Measurements from ENCODE around the gene USP6NL. TPM values are rescaled to one million over a fixed set of nuclear protein-coding genes. Genes with fewer than 3 reads are reported as not detected.

The USP6NL gene
- total and polyA plus RNA-seq, 9 of the 15 experiments (the other 6 are each of a cell fraction or from before 2014, with no cell fraction given), result 3.2 to 26.6 (median 19.8) TPM

GRCh38 chr10:11653758-11654471 lies 42.5 kb upstream of the USP6NL start (continued):
- TF ChIP-seq USF2 (CRISPR knock-in tag; IDR thresholded peaks at IDR 0.05) (peak; percentile 84), RNF2 (IDR thresholded peaks at IDR 0.05) (no peak), CREBBP (IDR thresholded peaks at IDR 0.05; ENCODE audit: low read depth, low read length) (no peak), MXI1 (IDR thresholded peaks at IDR 0.05; ENCODE audit: low read depth, low read length) (no peak), ZNF134 (CRISPR knock-in tag; conservative IDR thresholded peaks at IDR 0.05) (no peak), ZNF212 (CRISPR knock-in tag; IDR thresholded peaks at IDR 0.05) (no peak), ASH1L (IDR thresholded peaks at IDR 0.05; ENCODE audit: borderline replicate concordance, low read depth, partially characterized antibody) (no peak), ZNF324 (CRISPR knock-in tag; IDR thresholded peaks at IDR 0.05) (no peak), NRF1 (conservative IDR thresholded peaks at IDR 0.05 in 1 of 2, IDR thresholded peaks at IDR 0.05 in 1 of 2) (no peak), TOE1 (IDR thresholded peaks at IDR 0.05; ENCODE audit: borderline replicate concordance) (0 out of 2 replicates have a peak, but pooled peaks have one; percentile 35), TOE1 (CRISPR knock-in tag; IDR thresholded peaks at IDR 0.05; ENCODE audit: borderline replicate concordance, low read depth) (no peak), ZNF184 (CRISPR knock-in tag; IDR thresholded peaks at IDR 0.05) (0 out of 2 replicates have a peak, but pooled peaks have one; percentile 16), ZZZ3 (IDR thresholded peaks at IDR 0.05) (no peak), PHB (CRISPR knock-in tag; IDR thresholded peaks at IDR 0.05) (no peak), RAD51 (IDR thresholded peaks at IDR 0.05; ENCODE audit: borderline replicate concordance, low read depth) (peak; percentile 85), CCNT2 (IDR thresholded peaks at IDR 0.05; ENCODE audit: borderline replicate concordance, extremely low read depth, insufficient read length, low read depth, low read length) (no peak)
- TF ChIP-seq, protein P1, sequence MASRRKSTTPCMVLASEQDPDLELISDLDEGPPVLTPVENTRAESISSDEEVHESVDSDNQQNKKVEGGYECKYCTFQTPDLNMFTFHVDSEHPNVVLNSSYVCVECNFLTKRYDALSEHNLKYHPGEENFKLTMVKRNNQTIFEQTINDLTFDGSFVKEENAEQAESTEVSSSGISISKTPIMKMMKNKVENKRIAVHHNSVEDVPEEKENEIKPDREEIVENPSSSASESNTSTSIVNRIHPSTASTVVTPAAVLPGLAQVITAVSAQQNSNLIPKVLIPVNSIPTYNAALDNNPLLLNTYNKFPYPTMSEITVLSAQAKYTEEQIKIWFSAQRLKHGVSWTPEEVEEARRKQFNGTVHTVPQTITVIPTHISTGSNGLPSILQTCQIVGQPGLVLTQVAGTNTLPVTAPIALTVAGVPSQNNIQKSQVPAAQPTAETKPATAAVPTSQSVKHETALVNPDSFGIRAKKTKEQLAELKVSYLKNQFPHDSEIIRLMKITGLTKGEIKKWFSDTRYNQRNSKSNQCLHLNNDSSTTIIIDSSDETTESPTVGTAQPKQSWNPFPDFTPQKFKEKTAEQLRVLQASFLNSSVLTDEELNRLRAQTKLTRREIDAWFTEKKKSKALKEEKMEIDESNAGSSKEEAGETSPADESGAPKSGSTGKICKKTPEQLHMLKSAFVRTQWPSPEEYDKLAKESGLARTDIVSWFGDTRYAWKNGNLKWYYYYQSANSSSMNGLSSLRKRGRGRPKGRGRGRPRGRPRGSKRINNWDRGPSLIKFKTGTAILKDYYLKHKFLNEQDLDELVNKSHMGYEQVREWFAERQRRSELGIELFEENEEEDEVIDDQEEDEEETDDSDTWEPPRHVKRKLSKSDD (conservative IDR thresholded peaks at IDR 0.05; ENCODE audit: low read length), result no peak
- TF ChIP-seq, protein P2, sequence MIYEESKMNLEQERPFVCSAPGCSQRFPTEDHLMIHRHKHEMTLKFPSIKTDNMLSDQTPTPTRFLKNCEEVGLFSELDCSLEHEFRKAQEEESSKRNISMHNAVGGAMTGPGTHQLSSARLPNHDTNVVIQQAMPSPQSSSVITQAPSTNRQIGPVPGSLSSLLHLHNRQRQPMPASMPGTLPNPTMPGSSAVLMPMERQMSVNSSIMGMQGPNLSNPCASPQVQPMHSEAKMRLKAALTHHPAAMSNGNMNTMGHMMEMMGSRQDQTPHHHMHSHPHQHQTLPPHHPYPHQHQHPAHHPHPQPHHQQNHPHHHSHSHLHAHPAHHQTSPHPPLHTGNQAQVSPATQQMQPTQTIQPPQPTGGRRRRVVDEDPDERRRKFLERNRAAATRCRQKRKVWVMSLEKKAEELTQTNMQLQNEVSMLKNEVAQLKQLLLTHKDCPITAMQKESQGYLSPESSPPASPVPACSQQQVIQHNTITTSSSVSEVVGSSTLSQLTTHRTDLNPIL (CRISPR knock-in tag; IDR thresholded peaks at IDR 0.05), result no peak
- TF ChIP-seq, protein P3, sequence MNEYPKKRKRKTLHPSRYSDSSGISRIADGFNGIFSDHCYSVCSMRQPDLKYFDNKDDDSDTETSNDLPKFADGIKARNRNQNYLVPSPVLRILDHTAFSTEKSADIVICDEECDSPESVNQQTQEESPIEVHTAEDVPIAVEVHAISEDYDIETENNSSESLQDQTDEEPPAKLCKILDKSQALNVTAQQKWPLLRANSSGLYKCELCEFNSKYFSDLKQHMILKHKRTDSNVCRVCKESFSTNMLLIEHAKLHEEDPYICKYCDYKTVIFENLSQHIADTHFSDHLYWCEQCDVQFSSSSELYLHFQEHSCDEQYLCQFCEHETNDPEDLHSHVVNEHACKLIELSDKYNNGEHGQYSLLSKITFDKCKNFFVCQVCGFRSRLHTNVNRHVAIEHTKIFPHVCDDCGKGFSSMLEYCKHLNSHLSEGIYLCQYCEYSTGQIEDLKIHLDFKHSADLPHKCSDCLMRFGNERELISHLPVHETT (CRISPR knock-in tag; conservative IDR thresholded peaks at IDR 0.05 in 1 of 2, IDR thresholded peaks at IDR 0.05 in 1 of 2), result no peak
